Kidney epithelial cell (primary cell): ENCODE results near the gene CD81. TPM values are rescaled to one million over a fixed set of nuclear protein-coding genes. Genes with fewer than 3 reads are reported as not detected.
A peak's percentile ranks its signal among the peaks of the same experiment; 100 is the strongest.

ENCODE experiments used
- DNase-seq: peaks from one replicate; pipeline ENCODE4 v3.0.0-alpha.2; 2010; ENCODE audit warnings: low read depth
- H3K27me3 ChIP-seq: 2 replicates; pipeline ENCODE4 v1.6.0; 2011; ENCODE audit warnings: low read length; ENCODE audit not compliant: control insufficient read depth, insufficient read depth
- H3K36me3 ChIP-seq: 2 replicates; pipeline ENCODE4 v1.5.1; 2011; ENCODE audit warnings: low read length; ENCODE audit not compliant: control insufficient read depth, insufficient read depth
- H3K4me3 ChIP-seq: 2 replicates; pipeline ENCODE4 v1.5.1; 2011; ENCODE audit warnings: low read depth, mild to moderate bottlenecking, control low read depth, low read length
- CTCF ChIP-seq: IDR thresholded peaks from 2 replicates; pipeline ENCODE4 v1.5.1; 2011; ENCODE audit warnings: mild to moderate bottlenecking, moderate library complexity, low read length, control low read depth, inconsistent platforms; ENCODE audit not compliant: insufficient read depth, poor library complexity, severe bottlenecking
- total RNA-seq: library from RNA; depleted of rRNA; stranded (reverse); fragments of >200 nt; gene quantifications from 2 replicates; pipeline ENCODE4 v1.2.3, GENCODE V29; 2015

The CD81 gene
- total RNA-seq, 1 donor from 2014 or later: 216 TPM

GRCh38 chr11:2443881-2444820, 67.0 kb downstream of the CD81 start, which contains the start of gene TRPM5:
TSS of gene TRPM5 (minus strand) at chr11:2444514. CDS start at chr11:2423036, 21,478 bp downstream.
- H3K27me3 ChIP-seq: peaks cover 45% of the 10 kb centered on the region
- H3K36me3 ChIP-seq: no peaks in the 10 kb centered on the region
- peak within 1 kb of the TSS; percentile 8 for H3K4me3 ChIP-seq
- TF ChIP-seq CTCF: no peak
- DNase-seq: no peak

GRCh38 chr11:2444821-2445745, 68.0 kb downstream of the CD81 start, which contains the start of gene KCNQ1:
TSS of gene KCNQ1 (plus strand) at chr11:2445008. CDS start at chr11:2445099, 91 bp downstream.
- no peaks in the 10 kb centered on the region for H3K36me3 ChIP-seq
- peak within 1 kb of the TSS; percentile 8 for H3K4me3 ChIP-seq
- no peak for TF ChIP-seq CTCF
- H3K27me3 ChIP-seq: peaks cover 49% of the 10 kb centered on the region
- no peak for DNase-seq

GRCh38 chr11:2445746-2446551, 68.8 kb downstream of the CD81 start:
- DNase-seq: no peak
- H3K4me3 ChIP-seq: no peak overlapping the region
- no peak for TF ChIP-seq CTCF
- H3K36me3 ChIP-seq: no peaks in the 10 kb centered on the region
- H3K27me3 ChIP-seq: peaks cover 48% of the 10 kb centered on the region

GRCh38 chr11:2446590-2447252, 69.6 kb downstream of the CD81 start:
- no peaks in the 10 kb centered on the region for H3K36me3 ChIP-seq
- peaks cover 46% of the 10 kb centered on the region for H3K27me3 ChIP-seq
- H3K4me3 ChIP-seq: no peak overlapping the region
- no peak for TF ChIP-seq CTCF
- no peak for DNase-seq

Other genes with a start within 250 kb of the CD81 start
- 8.7 and 11.4 TPM in 2 replicates for gene IGF2, start 237.9 kb upstream of the CD81 start, total RNA-seq
- not detected in 2 replicates for gene INS, start 216.1 kb upstream of the CD81 start, total RNA-seq
- gene TH, start 205.5 kb upstream of the CD81 start, total RNA-seq: not detected in 2 replicates
- 0.21 TPM in 1 of 2 replicates, not detected in the other for gene ASCL2, start 106.7 kb upstream of the CD81 start, total RNA-seq
- gene C11orf21, start 75.4 kb upstream of the CD81 start, total RNA-seq: not detected in 2 replicates
- gene TSPAN32, start 75.3 kb upstream of the CD81 start, total RNA-seq: 0.46 TPM in 1 of 2 replicates, not detected in the other
- gene TSSC4, start 23.4 kb downstream of the CD81 start, total RNA-seq: 62.0 and 73.2 TPM in 2 replicates
- gene TRPM5, start 67.2 kb downstream of the CD81 start, total RNA-seq: not detected in 2 replicates
- 2.3 and 2.8 TPM in 2 replicates for gene KCNQ1, start 67.7 kb downstream of the CD81 start, total RNA-seq